HEK293 (cell line): ENCODE measurements around the gene ST6GALNAC1.
"Not testable (repeated sequence)": the region's sequence is repeated elsewhere in the genome, so short reads cannot be mapped to it uniquely, and the experiment has no call there.

Experiments
- CTCF ChIP-seq: fragments of 450-650 bp; formaldehyde crosslinking; IDR thresholded peaks from 2 replicates; pipeline ENCODE4 v1.5.1; 2016; ENCODE audit warnings: missing biosample characterization, missing genetic modification characterization
- EGR2 ChIP-seq: fragments of 450-650 bp; formaldehyde crosslinking; IDR thresholded peaks from 2 replicates; pipeline ENCODE4 v1.5.1; 2016; ENCODE audit warnings: low read depth, missing biosample characterization, missing genetic modification characterization
- ZBTB7A ChIP-seq: fragments of 450-650 bp; formaldehyde crosslinking; IDR thresholded peaks from 2 replicates; pipeline ENCODE4 v1.5.1; 2016; ENCODE audit warnings: low read depth, missing biosample characterization, missing genetic modification characterization
- ZNF184 ChIP-seq: fragments of 450-650 bp; IDR thresholded peaks from 2 replicates; pipeline ENCODE4 v1.5.1; 2018; ENCODE audit warnings: missing biosample characterization, mild to moderate bottlenecking, missing genetic modification characterization
- ZNF324 ChIP-seq: fragments of 450-650 bp; formaldehyde crosslinking; IDR thresholded peaks from 2 replicates; pipeline ENCODE4 v1.5.1; 2016; ENCODE audit warnings: missing biosample characterization, missing genetic modification characterization
- ZNF473 ChIP-seq: fragments of 450-650 bp; formaldehyde crosslinking; IDR thresholded peaks from 2 replicates; pipeline ENCODE4 v1.5.1; 2017; ENCODE audit warnings: missing biosample characterization, missing genetic modification characterization
- ZNF549 ChIP-seq: fragments of 450-650 bp; IDR thresholded peaks from 2 replicates; pipeline ENCODE4 v1.5.1; 2018; ENCODE audit warnings: missing biosample characterization, missing genetic modification characterization, mild to moderate bottlenecking, inconsistent platforms, moderate library complexity
- ZNF654 ChIP-seq: fragments of 450-650 bp; formaldehyde crosslinking; IDR thresholded peaks from 2 replicates; pipeline ENCODE4 v1.5.1; 2016; ENCODE audit warnings: low read depth, missing biosample characterization, missing genetic modification characterization

- TF ChIP-seq ZNF324 (tag by site-specific recombination); CTCF (tag by site-specific recombination); ZNF184 (tag by site-specific recombination); ZBTB7A (tag by site-specific recombination); ZNF473 (tag by site-specific recombination); ZNF654 (tag by site-specific recombination); EGR2; ZNF549 (tag by site-specific recombination): not testable (repeated sequence)
Observed at GRCh38 chr17:76614064-76614759, 29.3 kb downstream of the ST6GALNAC1 start.
